Stimulated activated CD4-positive, alpha-beta T cell treated with anti-CD3 and anti-CD28 coated beads, TNF-alpha, amount 100 ng/mL, for 1 hour (primary cell): ENCODE results near the gene CCDC186.

Experiments used
- DNase-seq, 3 donors: peaks; one replicate each; pipeline ENCODE4 v3.0.0-alpha.2; 2020; ENCODE audit warnings: low read depth in 3 of 3, low spot score in 1 of 3

Gene CCDC186

DNA sequence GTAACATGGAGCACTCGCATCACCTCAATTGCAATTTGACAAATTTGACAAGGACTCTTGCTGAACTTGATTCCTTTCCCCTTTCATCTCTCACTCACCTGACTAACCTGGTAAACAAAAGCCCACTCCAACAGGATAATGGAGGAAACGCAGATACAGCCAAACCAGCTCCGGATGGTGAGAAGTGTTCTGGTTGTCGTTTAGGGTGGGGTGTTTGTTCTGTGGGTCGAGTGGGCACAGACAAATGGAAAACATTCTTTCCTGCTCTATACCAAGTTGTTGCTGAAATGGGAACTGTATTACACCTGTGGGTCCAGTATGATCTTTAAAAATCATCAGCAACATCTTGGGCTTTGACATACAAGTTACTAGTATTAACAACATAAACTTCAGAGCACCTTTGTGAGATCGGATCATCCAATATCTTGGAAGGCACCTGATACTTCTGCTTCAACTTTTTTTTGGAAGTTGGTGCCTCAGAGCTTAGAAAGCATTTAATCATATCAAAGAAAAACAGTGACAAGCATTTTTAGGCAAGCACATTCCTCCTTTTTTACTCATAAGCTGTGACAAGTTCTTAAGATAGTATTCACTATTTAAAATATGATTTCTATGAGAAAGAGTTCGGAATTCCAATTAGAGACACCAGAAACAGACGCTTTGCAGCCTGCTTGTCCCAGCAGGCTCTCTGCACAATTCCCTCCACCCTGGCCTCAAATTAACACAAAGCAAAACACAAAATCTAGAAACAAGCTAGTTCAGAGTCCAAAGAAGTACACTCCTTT lies 58.1 kb downstream of the CCDC186 start:
- no peak for DNase-seq

DNA sequence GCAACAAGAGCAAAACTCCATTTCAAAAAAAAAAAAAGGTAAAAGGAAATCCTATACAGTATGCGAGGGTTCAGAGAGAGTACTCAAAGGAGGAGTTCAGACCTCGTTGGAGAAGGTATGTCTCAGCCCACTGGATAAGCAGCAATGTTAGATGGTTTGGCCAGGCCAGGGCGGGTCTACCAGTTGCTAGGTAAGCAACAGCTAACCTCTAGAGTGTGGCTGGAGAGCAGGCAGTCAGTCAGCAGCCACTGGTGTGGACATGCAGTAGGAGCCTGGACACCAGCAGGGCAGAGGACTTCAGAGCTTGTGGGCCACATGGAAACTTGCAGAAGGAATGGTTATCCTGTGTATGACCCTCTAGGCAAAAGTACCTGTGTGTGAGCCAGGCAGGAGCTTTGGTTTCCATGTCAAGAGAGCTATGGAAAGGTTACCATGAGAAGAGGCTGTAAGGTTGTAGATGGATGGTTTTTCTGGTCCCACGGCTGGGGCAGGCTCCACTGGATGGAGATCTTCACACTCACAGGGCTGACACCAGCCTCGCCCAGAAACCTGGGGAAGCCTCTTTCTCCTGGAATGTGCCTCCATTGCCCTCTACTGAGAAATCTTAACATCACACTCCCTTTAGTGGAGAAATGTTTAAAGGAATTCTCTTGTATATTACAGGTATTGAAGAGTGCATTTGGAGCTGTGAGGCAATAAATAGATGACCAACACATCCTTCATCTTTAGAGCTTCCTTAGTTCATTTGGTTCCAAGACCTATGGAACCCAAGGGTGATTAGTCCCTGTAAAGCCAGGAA lies 63.6 kb downstream of the CCDC186 start:
- DNase-seq, result no peak

DNA sequence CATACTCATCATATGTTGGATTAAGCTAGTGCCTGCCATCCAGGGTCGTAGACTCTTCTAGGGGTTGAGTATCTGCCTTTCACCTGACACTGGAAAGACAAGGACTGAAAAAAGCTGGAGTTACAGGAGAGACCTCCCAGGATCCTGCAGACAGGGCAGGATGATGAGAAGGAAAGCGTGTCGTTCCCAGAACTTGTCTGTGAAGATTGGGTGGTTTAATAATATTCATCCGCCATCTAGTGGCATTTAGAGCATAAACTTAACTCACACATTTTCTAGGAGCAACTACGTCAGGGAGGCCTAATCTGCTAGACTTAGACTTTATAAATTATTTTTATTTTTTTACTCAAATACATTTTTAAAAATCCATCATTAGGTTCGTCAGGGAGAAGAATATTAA lies 70.7 kb downstream of the CCDC186 start:
- no peak for DNase-seq

DNA sequence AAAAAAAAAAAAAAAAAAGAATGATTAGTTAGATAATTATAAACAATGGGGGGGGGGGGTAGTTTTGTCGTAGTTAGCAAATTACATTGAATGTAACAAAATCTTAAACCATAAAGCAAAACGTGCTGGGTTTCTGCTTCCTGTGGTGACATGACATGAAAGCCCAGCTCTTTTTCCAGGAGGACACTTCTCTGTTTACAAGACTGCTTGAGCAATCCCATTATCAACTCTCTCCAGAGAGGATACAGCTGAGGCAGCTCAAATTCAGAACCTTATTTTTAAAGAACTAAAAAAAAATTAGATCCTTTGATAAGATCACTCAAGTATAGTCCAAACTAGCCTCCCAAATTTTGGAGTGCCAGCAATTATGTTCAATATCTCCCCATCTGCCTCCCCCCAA lies 71.7 kb downstream of the CCDC186 start:
- DNase-seq, result no peak

DNA sequence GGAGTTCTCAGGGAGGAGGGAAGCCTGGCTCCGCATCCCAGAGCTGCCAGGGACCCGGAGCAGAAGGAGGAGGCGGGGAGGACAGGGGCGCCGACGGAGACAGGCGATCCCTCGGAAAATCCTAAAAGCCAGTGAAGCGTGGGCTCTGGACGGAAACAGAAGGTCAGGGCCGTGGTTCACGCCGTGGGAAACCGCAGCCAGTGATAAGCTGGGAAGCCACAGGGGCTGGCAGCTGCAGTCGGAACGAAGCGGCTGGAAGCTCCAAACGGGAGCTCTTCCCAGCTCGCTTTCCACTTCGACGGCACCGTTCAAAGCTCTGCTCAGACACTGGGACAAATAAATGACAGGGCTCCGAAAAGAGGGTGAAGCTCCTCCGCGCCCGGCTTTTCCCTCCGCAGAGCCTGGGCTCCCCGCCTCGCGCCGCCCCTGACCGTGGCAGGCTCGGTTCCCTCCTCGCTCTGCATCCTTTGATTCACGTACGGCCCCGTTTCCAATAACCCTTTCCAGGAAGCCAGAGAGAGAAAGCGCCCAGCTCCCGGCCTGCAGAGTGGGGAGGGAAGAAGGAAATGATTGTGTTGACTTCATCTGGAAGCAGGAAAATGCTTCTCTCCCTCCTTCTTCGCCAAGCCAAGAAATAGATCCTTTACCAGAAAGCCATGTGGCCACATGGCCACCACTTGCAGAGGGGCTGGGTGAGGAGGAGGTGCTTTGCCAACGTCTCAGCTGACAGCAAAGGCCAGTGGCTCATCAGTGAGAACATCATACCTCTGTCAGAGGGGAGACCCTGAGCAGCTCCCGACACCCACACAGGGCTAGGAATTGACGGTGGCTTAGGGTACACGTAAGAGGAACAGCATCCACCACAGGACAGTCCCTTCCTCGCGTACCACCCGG lies 72.9 kb downstream of the CCDC186 start:
- DNase-seq, result no peak

DNA sequence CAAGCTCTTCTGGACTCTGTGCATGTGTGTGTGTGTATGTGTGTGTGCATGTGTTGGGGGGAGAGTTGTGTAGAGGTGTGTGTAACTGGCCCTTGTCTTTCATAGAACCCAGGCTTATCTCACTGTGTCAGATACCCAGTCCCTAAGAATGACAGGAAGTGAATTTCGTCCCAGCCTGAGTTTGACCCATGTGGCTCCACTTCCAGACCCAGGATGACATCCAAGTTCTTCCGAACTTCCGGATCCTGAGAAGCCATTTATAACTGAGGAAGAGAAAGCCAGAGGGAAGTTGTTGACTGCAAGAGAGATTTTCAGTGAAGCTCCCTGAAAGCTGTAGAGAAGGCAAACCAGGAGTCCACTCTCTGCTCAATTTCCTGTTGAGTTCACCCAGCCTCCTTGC lies 77.1 kb downstream of the CCDC186 start:
- DNase-seq, result no peak

DNA sequence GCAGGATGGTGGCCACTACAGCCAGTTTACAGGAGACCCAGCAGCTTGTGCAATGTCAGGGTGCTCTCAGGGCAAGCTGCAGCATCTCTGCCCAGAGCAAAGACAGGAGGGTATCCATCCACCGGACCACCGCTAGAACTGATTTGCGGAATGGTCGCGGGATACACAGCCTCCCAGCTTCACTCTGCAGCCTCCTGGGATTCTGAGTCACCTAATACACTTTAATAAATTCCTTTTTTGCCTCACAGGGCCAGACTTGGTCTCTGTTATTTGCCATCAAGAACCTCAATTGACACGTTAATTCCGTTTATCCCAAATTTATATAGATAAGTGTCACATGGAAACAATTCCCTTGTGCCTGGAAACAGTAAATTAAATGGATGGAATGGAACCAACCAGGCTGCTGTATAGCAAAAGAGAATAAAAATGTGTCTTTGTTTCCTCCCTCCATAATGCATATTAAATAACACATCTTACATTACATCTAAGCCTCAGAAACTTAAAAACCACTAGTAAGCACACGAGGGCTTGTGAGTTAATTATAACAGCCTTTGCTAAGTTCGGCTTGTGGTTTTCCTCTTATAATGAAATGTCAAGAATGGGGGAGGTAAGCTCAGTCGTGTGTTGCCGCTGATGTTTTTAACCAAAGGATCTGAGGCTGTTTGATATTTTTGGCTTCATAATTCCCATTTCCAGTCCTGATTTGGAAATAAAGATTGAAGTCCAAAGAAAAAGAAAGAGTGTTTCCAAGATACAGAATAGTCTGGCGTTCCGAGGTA lies 78.3 kb downstream of the CCDC186 start:
- DNase-seq, result no peak

DNA sequence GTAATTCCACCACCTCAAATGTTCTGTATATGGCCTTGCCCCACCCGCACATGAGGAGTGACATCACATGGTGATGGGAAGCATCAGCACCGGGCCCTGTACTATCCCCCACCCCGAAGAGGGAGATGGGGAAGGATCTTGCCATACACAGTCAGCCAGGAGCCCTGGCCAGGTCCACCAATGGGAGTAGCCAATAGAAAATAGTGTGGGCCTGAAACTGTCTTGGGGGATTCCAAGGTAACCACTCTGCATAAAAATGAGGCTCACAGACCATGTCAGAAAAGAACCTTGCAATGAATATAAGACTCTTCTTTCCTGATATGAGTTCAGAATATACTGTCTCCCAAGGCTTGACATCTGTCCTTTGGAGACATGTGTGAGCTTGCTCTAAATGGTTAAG lies 79.2 kb downstream of the CCDC186 start:
- DNase-seq, result no peak

DNA sequence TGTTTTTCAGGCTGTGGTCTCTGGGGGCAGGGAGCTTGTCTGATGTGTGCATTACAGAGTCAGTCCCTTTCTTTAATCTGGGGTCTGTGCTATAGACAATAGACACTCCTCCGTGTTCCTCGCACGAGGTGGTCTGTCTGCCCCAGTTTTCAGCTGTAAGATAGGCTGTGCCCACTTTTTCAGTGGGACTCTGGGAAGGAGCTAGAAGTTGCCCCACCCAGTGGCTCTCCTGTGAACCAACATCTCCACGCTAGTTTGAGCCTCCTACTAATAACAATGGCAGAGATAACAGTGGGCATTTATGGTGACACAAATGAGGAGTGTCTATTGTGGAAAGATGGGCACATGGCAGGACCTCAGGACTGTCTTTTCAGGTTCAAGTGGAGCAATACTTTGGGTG lies 86.3 kb downstream of the CCDC186 start:
- no peak for DNase-seq

DNA sequence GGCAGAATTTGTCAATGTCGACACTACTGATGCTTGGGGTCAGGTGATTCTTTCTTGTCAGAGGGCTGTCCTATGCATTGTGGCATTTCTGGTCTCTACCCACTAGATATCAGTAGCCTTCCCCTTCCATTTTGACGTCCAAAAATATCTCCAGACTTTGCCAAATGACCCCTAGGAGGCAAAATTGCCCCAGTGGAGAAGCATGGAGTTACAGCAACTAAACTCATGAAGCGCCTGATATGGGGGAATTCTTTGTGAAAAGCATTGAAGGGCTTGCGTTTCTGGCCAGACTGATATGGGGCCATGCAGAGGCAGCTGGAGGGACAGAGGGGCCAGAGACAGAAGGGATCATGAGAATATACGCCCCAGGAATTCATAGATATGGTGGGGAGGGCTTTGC lies 86.7 kb downstream of the CCDC186 start:
- no peak for DNase-seq

DNA sequence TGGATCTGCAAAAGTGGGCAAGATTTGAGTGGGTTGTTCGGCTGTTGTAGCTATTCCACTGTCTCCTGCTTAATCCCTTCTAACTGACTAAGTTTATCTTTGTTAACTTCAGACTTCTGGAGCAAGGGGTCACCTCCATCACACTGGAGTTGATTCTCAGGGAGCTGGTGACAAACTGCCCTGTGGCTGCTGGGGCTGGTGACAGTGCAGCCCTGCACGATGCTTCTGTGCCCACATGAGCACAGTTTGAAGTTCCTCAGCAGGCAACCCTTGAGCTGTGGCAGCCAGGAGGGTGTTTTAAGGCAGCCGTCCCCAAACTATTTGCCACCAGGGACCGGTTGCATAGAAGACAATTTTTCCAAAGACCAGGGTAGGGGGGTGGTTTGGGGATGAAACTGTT lies 89.8 kb downstream of the CCDC186 start:
- no peak for DNase-seq

DNA sequence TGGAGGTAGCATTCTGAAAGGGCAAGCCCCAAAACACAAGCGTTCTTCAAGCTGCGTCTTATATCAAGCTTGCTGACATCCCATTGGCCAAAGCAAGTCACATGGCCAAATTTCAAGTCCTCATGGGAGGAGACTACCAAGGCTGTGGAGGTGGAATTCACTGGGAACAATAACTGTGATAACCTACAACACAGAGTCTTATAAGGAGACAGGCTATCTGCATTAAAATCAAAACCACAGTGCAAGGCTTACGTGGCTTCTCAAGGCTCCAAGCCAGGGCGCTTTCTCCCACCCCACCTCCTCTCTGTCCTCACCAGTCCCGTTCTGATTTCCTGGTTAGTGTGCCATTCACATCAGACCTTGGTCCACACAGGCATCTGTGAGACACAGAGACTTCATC lies 91.0 kb downstream of the CCDC186 start:
- DNase-seq, result no peak

DNA sequence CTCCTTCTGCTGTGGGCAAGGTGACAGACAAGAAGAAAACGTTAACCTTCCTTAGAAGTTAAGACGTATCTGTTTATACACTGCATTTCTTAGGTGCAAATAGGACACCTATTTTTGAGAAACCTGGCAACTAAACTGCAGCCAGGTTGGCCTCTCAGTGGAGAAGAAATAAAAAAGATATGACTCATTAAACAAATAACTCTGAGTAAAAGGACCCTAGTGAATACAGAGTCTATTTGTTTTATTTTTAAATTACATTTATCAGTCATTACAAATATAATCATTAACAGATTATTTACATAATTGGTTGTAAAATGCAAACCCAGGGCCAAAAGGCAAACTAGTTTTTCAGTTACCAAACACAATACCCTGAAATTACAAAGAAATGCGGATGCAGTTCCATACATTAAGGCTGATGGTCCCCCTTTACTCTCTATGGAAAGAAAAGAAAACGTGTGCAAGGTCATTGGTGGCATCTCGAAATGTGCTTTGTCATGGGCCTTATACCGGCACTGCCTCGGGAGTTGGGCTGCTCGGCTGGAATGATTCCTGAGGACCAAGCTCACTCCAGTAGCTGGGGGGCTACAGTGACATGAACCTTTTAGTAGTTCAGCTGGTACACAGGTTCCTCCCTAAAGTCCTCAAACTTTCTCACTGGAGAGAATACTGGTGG lies 92.0 kb downstream of the CCDC186 start:
- no peak for DNase-seq

DNA sequence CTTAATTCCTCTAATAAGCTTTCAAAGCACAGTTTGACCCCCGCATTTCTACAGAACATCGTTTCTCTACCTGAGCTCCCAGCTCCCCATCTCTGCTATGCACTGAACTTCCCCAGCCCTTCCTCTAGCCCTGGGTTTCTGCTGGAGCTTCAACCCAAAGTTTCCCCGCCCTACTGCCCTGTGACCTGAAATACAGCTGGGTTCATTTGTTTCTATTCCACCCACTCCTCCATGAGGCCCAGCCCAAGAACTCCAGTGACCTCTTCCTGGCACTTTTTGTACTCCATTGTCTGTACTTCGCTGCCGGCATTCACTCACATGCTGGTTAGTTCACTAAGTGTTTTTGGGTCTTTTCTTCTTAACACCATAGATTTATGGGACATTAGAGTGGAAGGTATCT lies 94.6 kb downstream of the CCDC186 start:
- no peak for DNase-seq

DNA sequence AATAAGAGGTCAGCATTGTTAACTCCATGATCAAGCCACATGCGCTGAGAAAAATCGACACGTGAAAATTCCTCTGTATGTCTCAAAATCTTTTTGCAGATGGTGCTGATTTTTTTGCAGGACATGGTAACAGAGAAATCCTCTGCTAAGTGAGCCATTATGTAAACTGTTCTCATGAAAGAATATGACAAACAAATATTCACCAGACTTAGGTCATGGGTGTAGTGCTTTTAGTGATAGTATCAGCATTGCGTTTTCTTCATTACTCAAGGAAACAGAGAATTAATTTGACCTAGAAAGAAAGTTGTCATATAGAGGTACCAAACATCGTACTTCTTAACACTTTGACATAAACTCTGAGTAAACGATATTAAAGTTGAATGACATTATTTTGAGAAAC lies 95.7 kb downstream of the CCDC186 start:
- DNase-seq, result no peak

DNA sequence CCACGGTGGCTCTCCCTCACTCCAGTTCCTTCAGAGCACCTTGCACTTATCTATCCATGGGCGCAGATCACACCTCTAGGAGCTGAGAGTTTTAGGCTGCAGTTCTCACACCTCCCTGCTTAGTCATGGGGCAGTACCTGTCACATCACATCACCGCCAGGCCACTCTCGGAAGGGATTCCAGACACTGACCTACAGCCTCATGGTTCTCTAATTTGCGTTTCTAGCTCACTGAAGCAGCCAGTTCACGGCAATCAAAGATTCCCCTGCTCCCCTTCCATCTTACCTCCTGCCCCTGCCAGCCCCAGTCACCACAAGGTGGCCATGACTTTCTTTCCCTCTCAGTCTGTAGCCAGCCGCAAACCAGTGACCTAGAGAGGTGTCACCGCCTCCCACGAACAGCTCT lies 96.2 kb downstream of the CCDC186 start:
- DNase-seq, result no peak

DNA sequence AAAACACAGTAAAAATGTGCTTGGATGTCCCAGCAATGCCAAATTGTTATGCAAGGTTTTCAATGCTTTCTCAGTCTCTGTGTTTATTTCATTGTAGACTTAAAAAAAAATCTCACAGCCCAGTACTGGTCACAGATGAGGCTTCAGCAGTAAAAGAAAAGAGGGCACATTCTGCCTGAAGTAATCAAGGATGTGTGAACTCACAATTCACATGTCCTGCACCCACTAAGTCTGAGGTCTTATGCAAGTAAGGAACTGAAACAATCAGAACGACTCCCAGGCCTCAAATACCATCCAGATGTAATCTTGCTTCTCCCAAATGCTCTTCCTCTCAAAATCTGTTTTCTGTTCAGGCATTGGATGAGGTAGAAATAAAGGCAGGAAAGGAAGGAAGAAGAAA lies 96.7 kb downstream of the CCDC186 start:
- DNase-seq, result no peak

DNA sequence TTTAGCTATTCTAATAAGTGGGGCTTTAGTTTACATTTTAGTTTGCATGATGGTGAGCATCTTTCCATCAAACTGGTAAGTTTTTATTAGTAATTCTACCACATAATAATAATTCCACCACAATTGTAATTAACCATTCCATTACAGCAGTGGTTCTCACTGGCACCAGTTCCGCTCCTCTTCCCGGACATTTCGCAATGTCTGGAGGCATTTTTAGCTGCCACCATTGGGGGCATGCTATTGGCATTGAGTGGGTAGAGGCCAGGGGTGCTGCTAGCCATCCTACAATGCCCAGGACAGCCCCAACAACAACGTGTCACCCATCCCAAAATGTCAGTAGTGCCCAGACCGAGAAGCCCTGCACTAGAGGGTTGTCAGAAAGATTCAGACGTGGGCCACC lies 98.9 kb downstream of the CCDC186 start:
- no peak for DNase-seq

DNA sequence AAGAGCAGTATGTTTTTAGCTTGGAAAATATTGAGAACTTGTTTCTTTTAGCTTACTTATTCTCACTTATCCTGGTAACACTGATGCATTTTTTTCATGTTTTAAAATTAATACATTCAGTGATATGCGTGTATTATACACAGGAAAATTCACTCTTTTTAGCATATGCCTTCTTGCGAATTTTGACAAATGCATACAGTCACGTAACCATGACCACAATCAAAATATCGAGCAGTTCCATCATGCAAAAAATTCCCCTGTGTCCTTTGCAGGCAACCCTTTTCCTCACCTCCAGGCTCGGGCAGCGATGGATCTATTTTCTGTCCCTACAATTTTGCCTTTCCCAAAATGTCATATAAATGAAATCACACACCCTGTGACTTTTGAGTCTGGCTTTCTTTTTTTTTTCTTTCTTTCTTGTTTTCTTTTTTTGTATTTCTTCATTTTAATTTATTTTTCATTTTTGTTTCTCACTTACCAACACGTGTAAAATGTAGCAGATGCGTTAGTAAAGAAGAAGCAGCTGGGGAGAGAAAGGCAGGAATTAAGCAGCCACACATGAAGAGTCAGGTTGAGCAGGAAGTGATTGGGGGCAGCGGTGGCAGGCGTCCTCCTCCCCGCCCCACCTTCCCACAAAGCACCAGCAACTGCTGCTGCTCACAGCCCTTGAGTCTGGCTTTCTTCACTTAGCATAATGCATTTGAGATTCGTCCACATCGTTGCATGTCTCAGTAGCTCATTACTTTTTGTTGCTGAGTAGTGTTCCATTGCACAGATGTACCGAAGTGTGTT lies 100.4 kb downstream of the CCDC186 start:
- no peak for DNase-seq

DNA sequence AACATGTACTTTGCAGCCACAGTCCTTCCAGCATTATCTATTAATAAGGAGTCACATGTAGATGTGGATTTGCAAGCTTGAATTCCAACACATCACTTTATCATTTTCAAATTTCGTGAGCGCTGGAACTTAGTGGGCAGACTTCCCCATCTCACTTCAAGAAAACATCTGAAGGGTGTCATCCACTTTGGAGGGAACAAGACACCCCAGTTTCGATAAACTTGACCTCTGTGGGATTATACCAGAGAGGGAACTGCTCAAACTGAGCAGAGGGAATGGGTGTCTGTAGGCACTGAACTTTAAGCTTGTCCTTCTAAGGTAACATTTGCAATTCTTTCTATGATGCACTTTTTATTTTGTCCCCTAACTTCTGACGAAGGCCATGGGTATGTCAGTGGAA lies 102.8 kb downstream of the CCDC186 start:
- no peak for DNase-seq
